Esophagus mucosa (tissue), 1 donor: ENCODE results near the gene CRAMP1. TPM values are rescaled to one million over a fixed set of nuclear protein-coding genes. Genes with fewer than 3 reads are reported as not detected.

Experiments
- ATAC-seq: fragments of 200-7000 bp; cut with Tn5 transposase; one replicate; pipeline ENCODE4 v1.9.1; 2020
- total RNA-seq: library from RNA; stranded (reverse); gene quantifications from one replicate; pipeline ENCODE4 v1.2.4, GENCODE V29; 2023
- donor health status: DM: yes; HTN: yes; CAD: no.

CRAMP1 gene
- total RNA-seq, 1 donor from 2014 or later, result 9.6 TPM

GRCh38 chr16:1601489-1601888 is 10.7 kb upstream of the CRAMP1 start:
- ATAC-seq, result no peak

GRCh38 chr16:1602285-1602684 is 9.9 kb upstream of the CRAMP1 start:
- no peak for ATAC-seq

- ATAC-seq, result no peak
These were observed 5.4 kb upstream of the CRAMP1 start for GRCh38 chr16:1606774-1607173.

- no peak for ATAC-seq
These were observed 4.2 kb upstream of the CRAMP1 start for GRCh38 chr16:1607971-1608370.

- peak; percentile 66 for ATAC-seq
These were observed 1.9 kb upstream of the CRAMP1 start for GRCh38 chr16:1610071-1610898.

- peak; percentile 31 for ATAC-seq
These were observed 1.1 kb upstream of the CRAMP1 start for GRCh38 chr16:1610899-1611632.

- no peak for ATAC-seq
These were observed 1.1 kb downstream of the CRAMP1 start for GRCh38 chr16:1613211-1613622.

- ATAC-seq, result no peak
These were observed 1.7 kb downstream of the CRAMP1 start for GRCh38 chr16:1613728-1614455.

- no peak for ATAC-seq
These were observed 2.4 kb downstream of the CRAMP1 start for GRCh38 chr16:1614456-1615102.

- no peak for ATAC-seq
These were observed 3.6 kb downstream of the CRAMP1 start for GRCh38 chr16:1615761-1616160.

- ATAC-seq, result no peak
These were observed 7.8 kb downstream of the CRAMP1 start for GRCh38 chr16:1619976-1620375.

- no peak for ATAC-seq
These were observed 8.2 kb downstream of the CRAMP1 start for GRCh38 chr16:1620391-1620790.

GRCh38 chr16:1621851-1622250 is 9.7 kb downstream of the CRAMP1 start:
- no peak for ATAC-seq

- no peak for ATAC-seq
These were observed 14.2 kb downstream of the CRAMP1 start for GRCh38 chr16:1626327-1626726.

GRCh38 chr16:1626776-1627175 is 14.6 kb downstream of the CRAMP1 start:
- no peak for ATAC-seq

GRCh38 chr16:1630450-1631213 is 18.5 kb downstream of the CRAMP1 start:
- no peak for ATAC-seq

GRCh38 chr16:1631230-1631629 is 19.1 kb downstream of the CRAMP1 start:
- ATAC-seq, result no peak

GRCh38 chr16:1631931-1632637 is 19.9 kb downstream of the CRAMP1 start:
- no peak for ATAC-seq

GRCh38 chr16:1632638-1632970 is 20.4 kb downstream of the CRAMP1 start:
- no peak for ATAC-seq

- no peak for ATAC-seq
These were observed 21.1 kb downstream of the CRAMP1 start for GRCh38 chr16:1633310-1633709.

GRCh38 chr16:1634541-1634940 is 22.4 kb downstream of the CRAMP1 start:
- ATAC-seq, result no peak
